ENCODE results near the gene PHF2. TPM values are rescaled to one million over a fixed set of nuclear protein-coding genes. Genes with fewer than 3 reads are reported as not detected.

The PHF2 gene
- total RNA-seq, 1 experiment from 2014 or later, result 10.3 TPM

DNA sequence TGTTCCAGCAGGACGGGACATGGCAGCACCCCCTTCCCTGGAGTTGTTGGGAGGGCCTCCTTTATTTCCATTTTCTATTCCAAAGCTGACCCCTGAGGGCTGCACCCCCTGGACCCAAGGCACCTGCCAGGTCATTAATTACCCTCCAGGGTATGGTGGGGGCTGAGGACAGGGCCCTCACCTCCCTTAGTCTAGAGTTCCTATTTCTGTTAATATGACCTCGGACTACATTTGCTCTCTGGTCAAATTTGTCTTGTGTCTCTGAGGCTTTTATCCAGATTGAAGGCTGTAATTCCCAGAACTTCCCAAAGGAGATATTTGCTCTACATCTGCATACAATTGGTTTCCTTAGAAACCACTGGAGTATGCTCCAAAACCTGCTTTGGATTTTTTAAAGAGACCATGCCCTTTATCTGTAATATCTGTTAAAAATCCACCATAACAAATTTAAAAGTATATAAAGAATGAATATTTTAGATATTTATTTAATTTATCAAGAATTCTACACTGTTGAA is 16.8 kb downstream of the PHF2 start:
- H3K4me3 ChIP-seq (ENCODE audit: low read depth, low read length), result no peak overlapping the region
- CTCF ChIA-PET, result no interaction called here
- POLR2A ChIA-PET, result no interaction called here
- no peak for TF ChIP-seq CTCF (IDR thresholded peaks at IDR 0.05; ENCODE audit: insufficient read depth in 1 of 2, low read depth in 1 of 2, low read length in 1 of 2, severe bottlenecking in 1 of 2, unreplicated experiment in 1 of 2)
- H3K27me3 ChIP-seq (replicated peaks; ENCODE audit: control insufficient read depth, insufficient read depth, low read length), result no peaks in the 10 kb centered on the region
- Mint-ChIP-seq H3K9me3 (ENCODE audit: unreplicated experiment) (no peaks in the 10 kb centered on the region), H3K27me3 (ENCODE audit: insufficient read depth, unreplicated experiment) (no peaks in the 10 kb centered on the region), H3K36me3 (ENCODE audit: insufficient read depth, unreplicated experiment) (no peaks in the 10 kb centered on the region), H3K4me3 (ENCODE audit: unreplicated experiment) (no peak overlapping the region), H3K4me1 (ENCODE audit: low read depth, unreplicated experiment) (no peaks in the 10 kb centered on the region), H3K27ac (ENCODE audit: unreplicated experiment) (no peak overlapping the region)
- no TSS peak for BruUV-seq (replicated peaks)
- H3K4me1 ChIP-seq, result peaks cover 3% of the 10 kb centered on the region; the same call in 1 of the 2 replicates
- DNase-seq, result no peak
- no peaks in the 10 kb centered on the region for H3K9me3 ChIP-seq
- H3K36me3 ChIP-seq (ENCODE audit: control insufficient read depth, insufficient read depth, low read length), result no peaks in the 10 kb centered on the region
- intact Hi-C loops (cut with micrococcal nuclease; ENCODE audit: unreplicated experiment), result no loop called here

- POLR2A ChIA-PET, result no interaction called here
- TF ChIP-seq CTCF (IDR thresholded peaks at IDR 0.05; ENCODE audit: insufficient read depth in 1 of 2, low read depth in 1 of 2, low read length in 1 of 2, severe bottlenecking in 1 of 2, unreplicated experiment in 1 of 2), result no peak
- Histone ChIP-seq H3K27me3 (replicated peaks; ENCODE audit: control insufficient read depth, insufficient read depth, low read length) (no peaks in the 10 kb centered on the region), H3K36me3 (ENCODE audit: control insufficient read depth, insufficient read depth, low read length) (no peaks in the 10 kb centered on the region), H3K4me1 (peaks cover 3% of the 10 kb centered on the region; the same call in 1 of the 2 replicates), H3K9me3 (no peaks in the 10 kb centered on the region), H3K4me3 (ENCODE audit: low read depth, low read length) (no peak overlapping the region)
- BruUV-seq (replicated peaks), result no TSS peak
- Mint-ChIP-seq H3K4me1 (ENCODE audit: low read depth, unreplicated experiment) (no peaks in the 10 kb centered on the region), H3K9me3 (ENCODE audit: unreplicated experiment) (no peaks in the 10 kb centered on the region), H3K36me3 (ENCODE audit: insufficient read depth, unreplicated experiment) (no peaks in the 10 kb centered on the region), H3K4me3 (ENCODE audit: unreplicated experiment) (no peak overlapping the region), H3K27ac (ENCODE audit: unreplicated experiment) (no peak overlapping the region), H3K27me3 (ENCODE audit: insufficient read depth, unreplicated experiment) (no peaks in the 10 kb centered on the region)
- intact Hi-C loops (cut with micrococcal nuclease; ENCODE audit: unreplicated experiment), result no loop called here
- CTCF ChIA-PET, result interaction anchor here (0.6 kb wide), 1 partner anchor 622 kb away, joined by 4 read pairs; no protein-coding TSS in a partner anchor
- peak; percentile 6 to 50 for DNase-seq
Observed at GRCh38 chr9:93594041-93594756, 17.8 kb downstream of the PHF2 start.

DNA sequence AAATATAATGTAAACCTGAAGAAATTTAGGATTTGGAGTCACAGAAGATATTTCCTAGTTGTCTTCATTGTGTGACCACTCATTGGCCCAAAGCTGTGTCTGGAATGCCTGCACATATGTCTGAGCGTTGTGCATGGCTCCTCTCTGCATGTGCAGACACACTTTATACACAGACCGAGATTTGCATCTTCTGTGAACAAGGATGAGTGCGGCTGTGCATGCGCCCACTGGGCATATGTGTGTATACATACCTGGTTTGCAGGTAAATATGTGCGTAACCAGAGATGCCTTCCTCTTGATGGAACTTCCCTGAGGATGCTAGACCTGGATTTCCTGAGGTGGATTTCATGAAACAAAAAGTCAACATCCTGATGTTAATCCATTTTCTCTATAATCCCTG is 19.1 kb downstream of the PHF2 start:
- TF ChIP-seq CTCF (IDR thresholded peaks at IDR 0.05; ENCODE audit: insufficient read depth in 1 of 2, low read depth in 1 of 2, low read length in 1 of 2, severe bottlenecking in 1 of 2, unreplicated experiment in 1 of 2), result no peak
- Mint-ChIP-seq H3K9me3 (ENCODE audit: unreplicated experiment) (no peaks in the 10 kb centered on the region), H3K36me3 (ENCODE audit: insufficient read depth, unreplicated experiment) (no peaks in the 10 kb centered on the region), H3K4me3 (ENCODE audit: unreplicated experiment) (no peak overlapping the region), H3K4me1 (ENCODE audit: low read depth, unreplicated experiment) (peaks cover 7% of the 10 kb centered on the region), H3K27me3 (ENCODE audit: insufficient read depth, unreplicated experiment) (no peaks in the 10 kb centered on the region), H3K27ac (ENCODE audit: unreplicated experiment) (no peak overlapping the region)
- Histone ChIP-seq H3K27me3 (replicated peaks; ENCODE audit: control insufficient read depth, insufficient read depth, low read length) (no peaks in the 10 kb centered on the region), H3K4me1 (peaks cover 3% of the 10 kb centered on the region; the same call in 1 of the 2 replicates), H3K36me3 (ENCODE audit: control insufficient read depth, insufficient read depth, low read length) (no peaks in the 10 kb centered on the region), H3K9me3 (no peaks in the 10 kb centered on the region), H3K4me3 (ENCODE audit: low read depth, low read length) (no peak overlapping the region)
- ChIA-PET POLR2A (no interaction called here), CTCF (no interaction called here)
- intact Hi-C loops (cut with micrococcal nuclease; ENCODE audit: unreplicated experiment), result no loop called here
- DNase-seq, result no peak
- BruUV-seq (replicated peaks), result no TSS peak
